Breast epithelium (tissue), 4 donors: ENCODE measurements around the gene ANKRD49. TPM values are rescaled to one million over a fixed set of nuclear protein-coding genes. Genes with fewer than 3 reads are reported as not detected.

Source experiments
- DNase-seq, 2 donors: peaks; one replicate each; pipeline ENCODE4 v3.0.0-alpha.2; 2019; ENCODE audit warnings: low spot score in 2 of 2
- H3K27ac ChIP-seq, 2 donors: fragments of 200-600 bp; sonication (generic) in 1 of 2; one replicate each; pipeline ENCODE4 v1.5.1; 2016 to 2019; ENCODE audit warnings: mild to moderate bottlenecking in 1 of 2
- H3K27me3 ChIP-seq, 2 donors: fragments of 200-600 bp; sonication (generic) in 1 of 2; one replicate each; pipeline versions ENCODE4 v1.5.1 to v1.6.0; 2017 to 2019; ENCODE audit warnings: control low read depth in 1 of 2, mild to moderate bottlenecking in 1 of 2
- H3K36me3 ChIP-seq: fragments of 200-600 bp; one replicate; pipeline ENCODE4 v1.5.1; 2019
- H3K4me1 ChIP-seq, 2 donors: fragments of 200-600 bp; sonication (generic); one replicate each; pipeline ENCODE4 v1.5.1; 2016 to 2019; ENCODE audit warnings: control low read depth in 1 of 2
- H3K4me3 ChIP-seq, 3 donors: fragments of 200-600 bp; sonication (generic); 1 replicate in 2 of 3; 2 replicates in 1 of 3; pipeline ENCODE4 v1.5.1; 2016 to 2019; ENCODE audit warnings: mild to moderate bottlenecking in 3 of 3, moderate library complexity in 2 of 3
- H3K9me3 ChIP-seq, 2 donors: fragments of 200-600 bp; sonication (generic) in 1 of 2; one replicate each; pipeline ENCODE4 v1.5.1; 2016 to 2019; ENCODE audit warnings: control low read depth in 1 of 2
- POLR2A ChIP-seq: fragments of 450-650 bp; IDR thresholded peaks from one replicate; pipeline ENCODE4 v1.6.1; 2016; ENCODE audit warnings: antibody characterized with exemption, mild to moderate bottlenecking, moderate library complexity
- POLR2AphosphoS5 ChIP-seq, 3 donors: sonication (generic); formaldehyde crosslinking; IDR thresholded peaks; one replicate each; pipeline ENCODE4 v1.6.1; 2017; ENCODE audit warnings: antibody characterized with exemption in 3 of 3
- intact Hi-C: fragments of 100-400 bp; cut with DNase I; formaldehyde crosslinking; loops from one replicate; pipeline ENCODE4 v1.15.1; 2023; ENCODE audit warnings: low total_unique reads
- total RNA-seq, 3 donors: library from RNA; depleted of rRNA; stranded (reverse); fragments of >200 nt; gene quantifications; one replicate each; pipeline ENCODE4 v1.1.0, GENCODE V29; 2016
- TF ChIP-seq, protein P1 (sequence below), 3 donors: fragments of 450-650 bp; IDR thresholded peaks; one replicate each; pipeline ENCODE4 v1.5.1; 2016 to 2017; ENCODE audit warnings: antibody characterized with exemption in 3 of 3, mild to moderate bottlenecking in 3 of 3, moderate library complexity in 3 of 3

The ANKRD49 gene
- total RNA-seq, 3 donors from 2014 or later: 18.4 to 23.6 (median 21.3) TPM

DNA sequence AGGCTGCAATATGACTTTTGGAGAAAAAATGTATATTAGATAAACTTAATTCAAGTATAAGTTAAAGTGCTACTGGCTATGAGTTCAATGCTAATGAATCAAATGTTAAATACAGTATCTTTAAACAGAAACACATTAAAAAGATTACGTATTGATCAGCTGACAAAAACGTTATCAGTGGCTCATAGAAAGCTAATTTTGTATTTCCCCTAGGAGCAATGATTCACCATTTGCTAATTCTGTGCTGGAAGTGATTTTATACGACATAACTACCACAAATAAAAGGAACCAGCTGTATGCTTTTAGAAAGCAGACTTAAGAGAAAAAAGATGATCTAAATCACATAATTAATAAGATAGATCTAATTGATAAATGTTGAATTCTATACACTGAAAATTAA is 43.7 kb upstream of the ANKRD49 start:
- Histone ChIP-seq H3K4me3 (no peak overlapping the region), H3K36me3 (no peaks in the 10 kb centered on the region), H3K4me1 (no peaks in the 10 kb centered on the region), H3K27ac (no peak overlapping the region), H3K9me3 (no peaks in the 10 kb centered on the region), H3K27me3 (no peaks in the 10 kb centered on the region)
- no peak for DNase-seq
- intact Hi-C loops: no loop called here
- TF ChIP-seq, protein P1, sequence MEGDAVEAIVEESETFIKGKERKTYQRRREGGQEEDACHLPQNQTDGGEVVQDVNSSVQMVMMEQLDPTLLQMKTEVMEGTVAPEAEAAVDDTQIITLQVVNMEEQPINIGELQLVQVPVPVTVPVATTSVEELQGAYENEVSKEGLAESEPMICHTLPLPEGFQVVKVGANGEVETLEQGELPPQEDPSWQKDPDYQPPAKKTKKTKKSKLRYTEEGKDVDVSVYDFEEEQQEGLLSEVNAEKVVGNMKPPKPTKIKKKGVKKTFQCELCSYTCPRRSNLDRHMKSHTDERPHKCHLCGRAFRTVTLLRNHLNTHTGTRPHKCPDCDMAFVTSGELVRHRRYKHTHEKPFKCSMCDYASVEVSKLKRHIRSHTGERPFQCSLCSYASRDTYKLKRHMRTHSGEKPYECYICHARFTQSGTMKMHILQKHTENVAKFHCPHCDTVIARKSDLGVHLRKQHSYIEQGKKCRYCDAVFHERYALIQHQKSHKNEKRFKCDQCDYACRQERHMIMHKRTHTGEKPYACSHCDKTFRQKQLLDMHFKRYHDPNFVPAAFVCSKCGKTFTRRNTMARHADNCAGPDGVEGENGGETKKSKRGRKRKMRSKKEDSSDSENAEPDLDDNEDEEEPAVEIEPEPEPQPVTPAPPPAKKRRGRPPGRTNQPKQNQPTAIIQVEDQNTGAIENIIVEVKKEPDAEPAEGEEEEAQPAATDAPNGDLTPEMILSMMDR (IDR thresholded peaks at IDR 0.05): no peak
- TF ChIP-seq POLR2AphosphoS5 (IDR thresholded peaks at IDR 0.05): no peak
- TF ChIP-seq POLR2A: no peak

DNA sequence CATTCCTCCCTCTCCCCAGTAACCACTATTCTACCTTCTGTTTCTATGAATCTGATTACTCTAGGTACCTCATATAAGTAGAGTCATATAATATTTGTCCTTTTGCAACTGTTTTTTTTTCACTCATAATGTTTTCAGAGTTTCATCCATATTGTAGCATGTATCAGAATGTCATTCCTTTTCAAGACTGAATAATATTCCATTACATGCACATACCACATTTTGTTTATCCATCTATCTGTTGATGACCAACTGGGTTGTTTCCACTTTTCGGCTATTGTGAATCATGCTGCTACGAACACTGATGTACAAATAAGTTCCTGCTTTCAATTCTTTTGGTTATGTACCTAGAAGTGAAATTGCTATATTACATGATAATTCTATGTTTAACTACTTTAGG is 40.8 kb upstream of the ANKRD49 start:
- H3K36me3 ChIP-seq: no peaks in the 10 kb centered on the region
- TF ChIP-seq POLR2A (no peak), POLR2AphosphoS5 (IDR thresholded peaks at IDR 0.05) (no peak)
- TF ChIP-seq, protein P1 (IDR thresholded peaks at IDR 0.05): no peak
- no peak overlapping the region for H3K4me3 ChIP-seq
- no peaks in the 10 kb centered on the region for H3K4me1 ChIP-seq
- H3K27me3 ChIP-seq: no peaks in the 10 kb centered on the region
- no peaks in the 10 kb centered on the region for H3K9me3 ChIP-seq
- no peak for DNase-seq
- intact Hi-C loops: no loop called here
- no peak overlapping the region for H3K27ac ChIP-seq

DNA sequence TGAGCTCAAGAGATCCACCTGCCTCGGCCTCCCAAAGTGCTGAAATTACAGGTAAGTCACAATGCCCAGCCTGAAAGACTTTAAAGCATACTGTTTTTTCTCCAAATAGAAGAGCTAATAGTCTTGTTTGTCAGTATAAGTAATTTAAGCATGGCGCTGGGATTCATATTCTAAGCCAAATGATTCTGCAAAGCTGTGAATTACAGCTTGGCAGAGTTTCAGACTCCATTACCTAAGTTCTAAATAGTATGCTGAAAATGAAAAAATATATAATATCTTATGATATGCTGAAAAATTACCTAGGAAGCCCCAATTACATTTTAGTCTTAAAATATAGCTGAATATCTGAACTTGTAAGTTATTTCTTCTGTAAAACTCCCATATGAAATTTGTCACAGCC is 39.5 kb upstream of the ANKRD49 start:
- Histone ChIP-seq H3K4me1 (no peaks in the 10 kb centered on the region), H3K9me3 (no peaks in the 10 kb centered on the region), H3K27me3 (no peaks in the 10 kb centered on the region), H3K27ac (no peak overlapping the region), H3K36me3 (no peaks in the 10 kb centered on the region), H3K4me3 (no peak overlapping the region)
- TF ChIP-seq, protein P1 (IDR thresholded peaks at IDR 0.05): no peak
- no peak for TF ChIP-seq POLR2AphosphoS5 (IDR thresholded peaks at IDR 0.05)
- no peak for TF ChIP-seq POLR2A
- DNase-seq: no peak
- intact Hi-C loops: no loop called here

DNA sequence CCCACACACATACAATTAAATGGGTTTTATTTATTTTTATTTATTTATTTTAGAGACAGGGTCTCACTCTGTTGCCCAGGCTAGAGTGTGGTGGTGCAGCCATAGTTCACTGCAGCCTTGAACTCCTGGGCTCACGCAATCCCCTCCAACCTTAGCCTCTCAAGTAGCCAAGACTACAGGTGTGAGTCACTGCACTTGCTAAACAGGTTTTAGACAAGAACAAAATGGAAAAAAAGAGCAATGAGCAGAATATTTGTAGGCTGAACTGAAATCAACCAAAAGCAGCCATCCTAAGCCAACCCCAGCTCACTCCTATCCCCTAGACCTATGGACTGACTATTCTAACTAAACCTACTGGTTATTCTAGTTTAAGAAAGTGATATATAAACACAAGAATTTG is 37.9 kb upstream of the ANKRD49 start:
- Histone ChIP-seq H3K27ac (no peak overlapping the region), H3K36me3 (no peaks in the 10 kb centered on the region), H3K9me3 (no peaks in the 10 kb centered on the region), H3K27me3 (no peaks in the 10 kb centered on the region), H3K4me3 (no peak overlapping the region), H3K4me1 (no peaks in the 10 kb centered on the region)
- TF ChIP-seq, protein P1 (IDR thresholded peaks at IDR 0.05): no peak
- intact Hi-C loops: no loop called here
- no peak for DNase-seq

DNA sequence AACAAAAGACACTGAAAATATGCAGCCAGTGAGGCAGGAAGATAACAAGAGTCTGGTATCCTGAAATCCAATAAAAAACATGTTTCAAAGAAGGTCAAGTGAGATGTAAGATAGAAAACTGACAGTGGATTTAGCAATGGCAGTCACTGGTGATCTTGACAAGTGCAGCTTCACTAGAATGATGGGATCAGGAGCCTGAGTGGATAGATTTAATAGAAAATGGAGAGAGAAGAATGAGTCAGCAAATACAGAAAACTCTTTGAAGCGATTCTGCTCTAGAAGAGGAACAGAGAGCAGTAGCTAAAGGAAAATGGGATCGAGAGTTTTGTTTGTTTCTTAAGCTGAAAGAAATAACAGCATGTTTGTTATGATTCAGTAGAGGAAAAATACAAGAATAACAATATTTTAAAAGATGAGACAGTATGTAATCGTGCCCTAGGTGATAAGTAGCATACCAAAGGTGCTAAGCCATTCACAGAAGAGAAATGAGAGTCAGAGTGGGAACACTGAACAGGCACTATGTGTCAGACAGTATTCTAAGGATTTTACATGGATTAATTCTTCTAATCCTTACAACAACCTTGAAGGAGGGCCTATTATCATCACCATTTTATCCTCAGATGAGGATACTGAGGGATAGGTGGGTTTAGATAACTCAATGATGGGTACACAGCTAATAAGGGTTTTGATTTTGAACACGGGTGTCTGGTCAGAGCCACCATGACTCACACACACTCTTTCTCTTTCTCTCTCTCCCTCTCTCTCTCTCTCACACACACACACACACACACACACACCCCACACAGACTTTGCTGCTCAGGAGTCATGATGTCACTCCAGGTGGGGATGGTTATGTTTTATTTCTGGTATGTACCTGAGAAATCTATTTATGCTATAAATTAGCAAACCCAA is 36.4 kb upstream of the ANKRD49 start:
- Histone ChIP-seq H3K4me1 (no peaks in the 10 kb centered on the region), H3K4me3 (no peak overlapping the region), H3K27ac (no peak overlapping the region), H3K27me3 (no peaks in the 10 kb centered on the region), H3K36me3 (no peaks in the 10 kb centered on the region), H3K9me3 (no peaks in the 10 kb centered on the region)
- TF ChIP-seq, protein P1 (IDR thresholded peaks at IDR 0.05): no peak
- TF ChIP-seq POLR2AphosphoS5 (IDR thresholded peaks at IDR 0.05) (no peak), POLR2A (no peak)
- no peak for DNase-seq
- intact Hi-C loops: no loop called here
